Gastroesophageal sphincter (tissue), 3 donors: ENCODE measurements around the gene GALNT7.

ENCODE experiments used
- CTCF ChIP-seq, 4 experiments: fragments of 200-600 bp in 2 of 4; fragments of 450-650 bp in 2 of 4; sonication (generic) in 1 of 4; IDR thresholded peaks; one replicate each; pipeline ENCODE4 v1.5.1; 2017 to 2019; ENCODE audit warnings: antibody characterized with exemption in 4 of 4, mild to moderate bottlenecking in 2 of 4, moderate library complexity in 2 of 4
- EP300 ChIP-seq: sonication (generic); formaldehyde crosslinking; IDR thresholded peaks from one replicate; pipeline ENCODE4 v1.6.1; 2017; ENCODE audit warnings: antibody characterized with exemption, mild to moderate bottlenecking
- POLR2A ChIP-seq, 2 donors: fragments of 450-650 bp; IDR thresholded peaks; one replicate each; pipeline ENCODE4 v1.6.1; 2017; ENCODE audit warnings: antibody characterized with exemption in 2 of 2, mild to moderate bottlenecking in 2 of 2, moderate library complexity in 1 of 2

- TF ChIP-seq CTCF (IDR thresholded peaks at IDR 0.05) (no peak), EP300 (no peak), POLR2A (IDR thresholded peaks at IDR 0.05) (no peak)
These were observed 163.4 kb downstream of the GALNT7 start for GRCh38 chr4:173332021-173332487.
